ENCODE measurements around the gene ZNF417.

DNA sequence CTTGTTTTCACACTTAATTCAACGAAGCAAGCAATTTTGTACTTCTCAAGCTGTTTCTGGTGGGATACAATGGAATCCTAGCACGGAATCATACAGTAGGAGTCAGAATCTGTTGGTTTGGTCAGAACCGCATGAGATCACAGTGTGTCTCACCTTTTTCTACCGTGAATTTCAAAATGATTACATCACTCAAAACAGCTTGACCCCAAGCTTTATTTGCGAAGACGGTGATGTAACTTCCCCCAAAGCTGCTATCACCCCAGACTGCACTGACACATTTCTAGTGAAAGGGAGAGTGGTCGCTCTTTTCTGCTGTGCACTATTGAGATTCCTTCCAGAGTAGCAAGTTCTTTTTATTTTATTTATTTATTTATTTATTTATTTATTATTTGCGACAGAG lies 48.4 kb upstream of the ZNF417 start:
- TF ChIP-seq, protein P1, sequence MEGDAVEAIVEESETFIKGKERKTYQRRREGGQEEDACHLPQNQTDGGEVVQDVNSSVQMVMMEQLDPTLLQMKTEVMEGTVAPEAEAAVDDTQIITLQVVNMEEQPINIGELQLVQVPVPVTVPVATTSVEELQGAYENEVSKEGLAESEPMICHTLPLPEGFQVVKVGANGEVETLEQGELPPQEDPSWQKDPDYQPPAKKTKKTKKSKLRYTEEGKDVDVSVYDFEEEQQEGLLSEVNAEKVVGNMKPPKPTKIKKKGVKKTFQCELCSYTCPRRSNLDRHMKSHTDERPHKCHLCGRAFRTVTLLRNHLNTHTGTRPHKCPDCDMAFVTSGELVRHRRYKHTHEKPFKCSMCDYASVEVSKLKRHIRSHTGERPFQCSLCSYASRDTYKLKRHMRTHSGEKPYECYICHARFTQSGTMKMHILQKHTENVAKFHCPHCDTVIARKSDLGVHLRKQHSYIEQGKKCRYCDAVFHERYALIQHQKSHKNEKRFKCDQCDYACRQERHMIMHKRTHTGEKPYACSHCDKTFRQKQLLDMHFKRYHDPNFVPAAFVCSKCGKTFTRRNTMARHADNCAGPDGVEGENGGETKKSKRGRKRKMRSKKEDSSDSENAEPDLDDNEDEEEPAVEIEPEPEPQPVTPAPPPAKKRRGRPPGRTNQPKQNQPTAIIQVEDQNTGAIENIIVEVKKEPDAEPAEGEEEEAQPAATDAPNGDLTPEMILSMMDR (IDR thresholded peaks at IDR 0.05): no peak
- no peak for TF ChIP-seq POLR2A (IDR thresholded peaks at IDR 0.05)

Data from breast epithelium (tissue), 3 donors.